ENCODE measurements around the gene NFIA. TPM values are rescaled to one million over a fixed set of nuclear protein-coding genes. Genes with fewer than 3 reads are reported as not detected.

The NFIA gene
- total and polyA plus RNA-seq, 2 of the 13 experiments (the other 11 are each of a cell fraction or from before 2014, with no cell fraction given), result 14.7 to 28.5 TPM

DNA sequence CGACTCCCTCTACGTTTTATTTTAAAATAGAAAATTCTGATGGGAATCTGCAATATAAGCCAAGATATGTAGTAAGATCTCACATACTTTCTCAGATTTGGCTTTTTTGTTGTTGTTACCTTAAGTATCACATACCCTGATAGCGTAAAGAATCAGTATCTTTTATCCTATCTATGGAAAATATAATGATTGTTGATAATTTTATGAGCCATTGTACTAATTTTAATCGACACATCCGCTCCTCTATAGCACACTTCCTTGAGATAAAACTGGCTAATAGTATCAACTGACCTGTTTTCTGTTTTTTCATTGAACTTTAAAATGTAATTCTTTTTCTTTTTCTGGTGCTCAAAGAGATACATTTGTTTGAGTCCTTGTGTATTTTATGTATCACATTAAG lies 118.7 kb downstream of the NFIA start:
- Histone ChIP-seq H3K79me2 (ENCODE audit: insufficient read depth, low read length) (peaks cover 94% of the 10 kb centered on the region), H3K36me3 (replicated peaks in 1 of 2; ENCODE audit: control insufficient read depth in 1 of 2, insufficient read depth in 2 of 2, low read length in 2 of 2) (no peaks in the 10 kb centered on the region), H3K4me3 (replicated peaks in 1 of 3; ENCODE audit: insufficient read depth in 1 of 3, low read depth in 2 of 3, low read length in 3 of 3) (no peak overlapping the region), H2AFZ (ENCODE audit: low read length) (no peak overlapping the region), H3K4me1 (ENCODE audit: insufficient read depth, low read length) (peaks cover 18% of the 10 kb centered on the region), H3K9ac (ENCODE audit: insufficient read depth, low read depth, low read length) (no peak overlapping the region), H3K27ac (ENCODE audit: extremely low read length, insufficient read depth, low read length) (no peak overlapping the region), H3K9me3 (ENCODE audit: low read length) (no peaks in the 10 kb centered on the region), H3K4me2 (ENCODE audit: low read depth, low read length) (no peak overlapping the region), H4K20me1 (ENCODE audit: insufficient read depth, low read length) (no peaks in the 10 kb centered on the region; the same call in 1 of the 2 replicates), H3K27me3 (ENCODE audit: control insufficient read depth in 1 of 2, insufficient read depth in 2 of 2, low read length in 2 of 2) (no peaks in the 10 kb centered on the region)
- no TSS peak for BruUV-seq (replicated peaks)
- DNase-seq (ENCODE audit: low spot score), result no peak
- FAIRE-seq, result no peak
- POLR2A ChIA-PET, result no interaction called here
- in situ Hi-C loops (cut with HindIII; ENCODE audit: extremely low pct_ligation_motif_present, low pct_unique_long_range_greater_than_20kb), result no loop called here
- CTCF ChIA-PET (ENCODE audit: low intra/inter-chr PET ratio, low total read pairs), result no interaction called here
- WGBS (ENCODE audit: low lambda C conversion rate), result 97% methylated on average over 5 of the region's 5 CpGs
- ATAC-seq, result no peak
- intact Hi-C loops (cut with micrococcal nuclease; ENCODE audit: unreplicated experiment), result no loop called here
- TF ChIP-seq ZBTB8A (CRISPR knock-in tag; IDR thresholded peaks at IDR 0.05; ENCODE audit: borderline replicate concordance, low read depth) (no peak), ZMYM4 (CRISPR knock-in tag; IDR thresholded peaks at IDR 0.05) (no peak), KIAA2018 (CRISPR knock-in tag; IDR thresholded peaks at IDR 0.05; ENCODE audit: borderline replicate concordance) (no peak), ZNF883 (CRISPR knock-in tag; IDR thresholded peaks at IDR 0.05; ENCODE audit: not compliant biosample characterization) (no peak), TGIF2 (CRISPR knock-in tag; IDR thresholded peaks at IDR 0.05) (no peak)
- TF ChIP-seq, protein P1, sequence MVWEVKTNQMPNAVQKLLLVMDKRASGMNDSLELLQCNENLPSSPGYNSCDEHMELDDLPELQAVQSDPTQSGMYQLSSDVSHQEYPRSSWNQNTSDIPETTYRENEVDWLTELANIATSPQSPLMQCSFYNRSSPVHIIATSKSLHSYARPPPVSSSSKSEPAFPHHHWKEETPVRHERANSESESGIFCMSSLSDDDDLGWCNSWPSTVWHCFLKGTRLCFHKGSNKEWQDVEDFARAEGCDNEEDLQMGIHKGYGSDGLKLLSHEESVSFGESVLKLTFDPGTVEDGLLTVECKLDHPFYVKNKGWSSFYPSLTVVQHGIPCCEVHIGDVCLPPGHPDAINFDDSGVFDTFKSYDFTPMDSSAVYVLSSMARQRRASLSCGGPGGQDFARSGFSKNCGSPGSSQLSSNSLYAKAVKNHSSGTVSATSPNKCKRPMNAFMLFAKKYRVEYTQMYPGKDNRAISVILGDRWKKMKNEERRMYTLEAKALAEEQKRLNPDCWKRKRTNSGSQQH (CRISPR knock-in tag; IDR thresholded peaks at IDR 0.05; ENCODE audit: low read depth), result no peak
- TF ChIP-seq, protein P2, sequence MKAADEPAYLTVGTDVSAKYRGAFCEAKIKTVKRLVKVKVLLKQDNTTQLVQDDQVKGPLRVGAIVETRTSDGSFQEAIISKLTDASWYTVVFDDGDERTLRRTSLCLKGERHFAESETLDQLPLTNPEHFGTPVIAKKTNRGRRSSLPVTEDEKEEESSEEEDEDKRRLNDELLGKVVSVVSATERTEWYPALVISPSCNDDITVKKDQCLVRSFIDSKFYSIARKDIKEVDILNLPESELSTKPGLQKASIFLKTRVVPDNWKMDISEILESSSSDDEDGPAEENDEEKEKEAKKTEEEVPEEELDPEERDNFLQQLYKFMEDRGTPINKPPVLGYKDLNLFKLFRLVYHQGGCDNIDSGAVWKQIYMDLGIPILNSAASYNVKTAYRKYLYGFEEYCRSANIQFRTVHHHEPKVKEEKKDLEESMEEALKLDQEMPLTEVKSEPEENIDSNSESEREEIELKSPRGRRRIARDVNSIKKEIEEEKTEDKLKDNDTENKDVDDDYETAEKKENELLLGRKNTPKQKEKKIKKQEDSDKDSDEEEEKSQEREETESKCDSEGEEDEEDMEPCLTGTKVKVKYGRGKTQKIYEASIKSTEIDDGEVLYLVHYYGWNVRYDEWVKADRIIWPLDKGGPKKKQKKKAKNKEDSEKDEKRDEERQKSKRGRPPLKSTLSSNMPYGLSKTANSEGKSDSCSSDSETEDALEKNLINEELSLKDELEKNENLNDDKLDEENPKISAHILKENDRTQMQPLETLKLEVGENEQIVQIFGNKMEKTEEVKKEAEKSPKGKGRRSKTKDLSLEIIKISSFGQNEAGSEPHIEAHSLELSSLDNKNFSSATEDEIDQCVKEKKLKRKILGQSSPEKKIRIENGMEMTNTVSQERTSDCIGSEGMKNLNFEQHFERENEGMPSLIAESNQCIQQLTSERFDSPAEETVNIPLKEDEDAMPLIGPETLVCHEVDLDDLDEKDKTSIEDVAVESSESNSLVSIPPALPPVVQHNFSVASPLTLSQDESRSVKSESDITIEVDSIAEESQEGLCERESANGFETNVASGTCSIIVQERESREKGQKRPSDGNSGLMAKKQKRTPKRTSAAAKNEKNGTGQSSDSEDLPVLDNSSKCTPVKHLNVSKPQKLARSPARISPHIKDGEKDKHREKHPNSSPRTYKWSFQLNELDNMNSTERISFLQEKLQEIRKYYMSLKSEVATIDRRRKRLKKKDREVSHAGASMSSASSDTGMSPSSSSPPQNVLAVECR (CRISPR knock-in tag; IDR thresholded peaks at IDR 0.05; ENCODE audit: borderline replicate concordance), result no peak
- TF ChIP-seq, protein P3, sequence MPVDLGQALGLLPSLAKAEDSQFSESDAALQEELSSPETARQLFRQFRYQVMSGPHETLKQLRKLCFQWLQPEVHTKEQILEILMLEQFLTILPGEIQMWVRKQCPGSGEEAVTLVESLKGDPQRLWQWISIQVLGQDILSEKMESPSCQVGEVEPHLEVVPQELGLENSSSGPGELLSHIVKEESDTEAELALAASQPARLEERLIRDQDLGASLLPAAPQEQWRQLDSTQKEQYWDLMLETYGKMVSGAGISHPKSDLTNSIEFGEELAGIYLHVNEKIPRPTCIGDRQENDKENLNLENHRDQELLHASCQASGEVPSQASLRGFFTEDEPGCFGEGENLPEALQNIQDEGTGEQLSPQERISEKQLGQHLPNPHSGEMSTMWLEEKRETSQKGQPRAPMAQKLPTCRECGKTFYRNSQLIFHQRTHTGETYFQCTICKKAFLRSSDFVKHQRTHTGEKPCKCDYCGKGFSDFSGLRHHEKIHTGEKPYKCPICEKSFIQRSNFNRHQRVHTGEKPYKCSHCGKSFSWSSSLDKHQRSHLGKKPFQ (CRISPR knock-in tag; IDR thresholded peaks at IDR 0.05; ENCODE audit: insufficient replicate concordance), result no peak
